IPS-NIHi7 (cell line): Measurements from ENCODE around the gene FER.
A peak's percentile ranks its signal among the peaks of the same experiment; 100 is the strongest.
"Not testable (repeated sequence)": the region's sequence is repeated elsewhere in the genome, so short reads cannot be mapped to it uniquely, and the experiment has no call there.

Experiments
- DNase-seq: peaks from one replicate; pipeline ENCODE4 v3.0.0; 2012; ENCODE audit warnings: mixed read lengths; ENCODE audit errors: extremely low spot score

FER gene

GRCh38 chr5:108747111-108747773 lies 455 bp upstream of the FER start:
- DNase-seq, result no peak

GRCh38 chr5:108748401-108749127 lies 867 bp downstream of the FER start:
- DNase-seq, result peak; percentile 96

- peak; percentile 68 for DNase-seq
Measured at GRCh38 chr5:108749128-108749861, 1.6 kb downstream of the FER start.

GRCh38 chr5:108753331-108753730 lies 5.6 kb downstream of the FER start:
- no peak for DNase-seq

- no peak for DNase-seq
Measured at GRCh38 chr5:108753877-108754276, 6.2 kb downstream of the FER start.

GRCh38 chr5:108760512-108760911 lies 12.8 kb downstream of the FER start:
- DNase-seq, result no peak

GRCh38 chr5:108762660-108763059 lies 15.0 kb downstream of the FER start:
- DNase-seq, result no peak

GRCh38 chr5:108763222-108763916 lies 15.7 kb downstream of the FER start:
- no peak for DNase-seq

GRCh38 chr5:108765647-108766046 lies 17.9 kb downstream of the FER start:
- no peak for DNase-seq

- DNase-seq, result not testable (repeated sequence)
Measured at GRCh38 chr5:108766916-108767315, 19.2 kb downstream of the FER start.

GRCh38 chr5:108769352-108769751 lies 21.7 kb downstream of the FER start:
- DNase-seq, result no peak

GRCh38 chr5:108772626-108773025 lies 24.9 kb downstream of the FER start:
- no peak for DNase-seq

GRCh38 chr5:108773330-108773729 lies 25.6 kb downstream of the FER start:
- DNase-seq, result no peak

- not testable (repeated sequence) for DNase-seq
Measured at GRCh38 chr5:108774079-108774478, 26.4 kb downstream of the FER start.

GRCh38 chr5:108777582-108777981 lies 29.9 kb downstream of the FER start:
- DNase-seq, result not testable (repeated sequence)

GRCh38 chr5:108784577-108784976 lies 36.9 kb downstream of the FER start:
- not testable (repeated sequence) for DNase-seq

- no peak for DNase-seq
Measured at GRCh38 chr5:108786806-108787483, 39.2 kb downstream of the FER start.

- DNase-seq, result no peak
Measured at GRCh38 chr5:108788142-108788541, 40.4 kb downstream of the FER start.

- DNase-seq, result no peak
Measured at GRCh38 chr5:108793207-108793606, 45.5 kb downstream of the FER start.

- DNase-seq, result not testable (repeated sequence)
Measured at GRCh38 chr5:108794349-108794748, 46.7 kb downstream of the FER start.

- no peak for DNase-seq
Measured at GRCh38 chr5:108797396-108797795, 49.7 kb downstream of the FER start.
